HFFc6 (cell line): ENCODE measurements around the gene NUDT6. TPM values are rescaled to one million over a fixed set of nuclear protein-coding genes. Genes with fewer than 3 reads are reported as not detected.

Experiments
- DNase-seq: peaks from one replicate; pipeline ENCODE4 v3.0.0-alpha.2; 2018
- H3K27ac Mint-ChIP-seq: 2 replicates; pipeline ENCODE4 v1.8.0; 2020; ENCODE audit warnings: mild to moderate bottlenecking, mixed read lengths
- H3K27me3 Mint-ChIP-seq: 2 replicates; pipeline ENCODE4 v1.8.0; 2021; ENCODE audit warnings: mild to moderate bottlenecking, moderate library complexity, mixed read lengths; ENCODE audit not compliant: insufficient read depth
- H3K36me3 Mint-ChIP-seq: 2 replicates; pipeline ENCODE4 v1.8.0; 2021; ENCODE audit warnings: low read depth, mixed read lengths
- H3K4me1 Mint-ChIP-seq: 2 replicates; pipeline ENCODE4 v1.8.0; 2020; ENCODE audit warnings: low read depth, mixed read lengths
- H3K4me3 Mint-ChIP-seq: 2 replicates; pipeline ENCODE4 v1.8.0; 2020; ENCODE audit warnings: mild to moderate bottlenecking, moderate library complexity, mixed read lengths
- H3K9me3 Mint-ChIP-seq: 2 replicates; pipeline ENCODE4 v1.8.0; 2020; ENCODE audit warnings: mild to moderate bottlenecking, mixed read lengths
- CTCF ChIP-seq: fragments of 200-600 bp; sonication (generic); IDR thresholded peaks from 2 replicates; pipeline ENCODE4 v1.5.0; 2021; ENCODE audit warnings: antibody characterized with exemption, mild to moderate bottlenecking
- long read RNA-seq: library from polyadenylated mRNA; unstranded; transcript quantifications from one replicate; pipeline ENCODE4 v2.0.0, GENCODE V29; 2019
- total RNA-seq, 6 experiments: library from RNA; stranded (reverse); fragmentation: NEBNext Ultra II Directional; extraction: Animal tissue kit (Norgen Biotek cat#: 25700); gene quantifications; 2 replicates in 1 of 6; 3 replicates in 5 of 6; pipeline ENCODE4 v1.2.3, GENCODE V29; 2021

Gene NUDT6
- total RNA-seq = 1 to 10 TPM; 1.9 to 4.4 (median 3.5) TPM
- long read RNA-seq, partial matches to known transcripts = 1 of 13 reads
- long read RNA-seq, other reads (novel, unspliced or antisense) = 10 of 13 reads

GRCh38 chr4:122921971-122922876 lies at the start of gene NUDT6:
Gene NUDT6, minus strand, starts transcription at chr4:122922597. Its CDS starts 25 bp downstream, at chr4:122922572.
- peaks cover 29% of the 10 kb centered on the region for H3K4me1 Mint-ChIP-seq
- peak within 1 kb of the TSS; percentile 85 for H3K27ac Mint-ChIP-seq
- H3K27me3 Mint-ChIP-seq = no peaks in the 10 kb centered on the region
- no peaks in the 10 kb centered on the region for H3K36me3 Mint-ChIP-seq
- H3K4me3 Mint-ChIP-seq = no peak within 1 kb of the TSS
- no peak for DNase-seq
- TF ChIP-seq CTCF = no peak
- H3K9me3 Mint-ChIP-seq = no peaks in the 10 kb centered on the region

- peak overlapping the region; percentile 64 for H3K4me3 Mint-ChIP-seq
- H3K36me3 Mint-ChIP-seq = peaks cover 8% of the 10 kb centered on the region; the same call in 1 of the 2 replicates
- peaks cover 26% of the 10 kb centered on the region for H3K4me1 Mint-ChIP-seq
- no peak for TF ChIP-seq CTCF
- no peaks in the 10 kb centered on the region for H3K9me3 Mint-ChIP-seq
- H3K27ac Mint-ChIP-seq = peak overlapping the region; percentile 39
- no peak for DNase-seq
- no peaks in the 10 kb centered on the region for H3K27me3 Mint-ChIP-seq
Measured at GRCh38 chr4:122968227-122968812, 45.9 kb upstream of the NUDT6 start.

- Mint-ChIP-seq H3K9me3 (no peaks in the 10 kb centered on the region), H3K27me3 (no peaks in the 10 kb centered on the region; the same call in 1 of the 2 replicates), H3K36me3 (peaks cover 15% of the 10 kb centered on the region; the same call in 1 of the 2 replicates), H3K27ac (no peak overlapping the region), H3K4me1 (peaks cover 33% of the 10 kb centered on the region), H3K4me3 (no peak overlapping the region)
- DNase-seq = no peak
- no peak for TF ChIP-seq CTCF
Measured at GRCh38 chr4:122967231-122967630, 44.8 kb upstream of the NUDT6 start.

- H3K9me3 Mint-ChIP-seq = no peaks in the 10 kb centered on the region
- H3K4me3 Mint-ChIP-seq = no peak overlapping the region
- no peak for TF ChIP-seq CTCF
- H3K4me1 Mint-ChIP-seq = peaks cover 33% of the 10 kb centered on the region
- peaks cover 15% of the 10 kb centered on the region; the same call in 1 of the 2 replicates for H3K36me3 Mint-ChIP-seq
- H3K27me3 Mint-ChIP-seq = no peaks in the 10 kb centered on the region; the same call in 1 of the 2 replicates
- no peak for DNase-seq
- no peak overlapping the region for H3K27ac Mint-ChIP-seq
Measured at GRCh38 chr4:122966201-122966600, 43.8 kb upstream of the NUDT6 start.

- H3K27ac Mint-ChIP-seq = no peak overlapping the region
- no peaks in the 10 kb centered on the region for H3K9me3 Mint-ChIP-seq
- H3K27me3 Mint-ChIP-seq = no peaks in the 10 kb centered on the region; the same call in 1 of the 2 replicates
- no peak for DNase-seq
- H3K4me3 Mint-ChIP-seq = no peak overlapping the region
- H3K36me3 Mint-ChIP-seq = peaks cover 15% of the 10 kb centered on the region; the same call in 1 of the 2 replicates
- H3K4me1 Mint-ChIP-seq = peaks cover 27% of the 10 kb centered on the region
- no peak for TF ChIP-seq CTCF
Measured at GRCh38 chr4:122963216-122963615, 40.8 kb upstream of the NUDT6 start.
